Suppressor macrophage (primary cell): ENCODE results near the gene SERINC3.
"Not testable (repeated sequence)": the region's sequence is repeated elsewhere in the genome, so short reads cannot be mapped to it uniquely, and the experiment has no call there.

ENCODE experiments used
- DNase-seq, 4 experiments: peaks; one replicate each; pipeline ENCODE4 v3.0.0-alpha.2; 2020 to 2022

Gene SERINC3

GRCh38 chr20:44489931-44490330 lies 31.9 kb downstream of the SERINC3 start:
- no peak for DNase-seq

- DNase-seq, result no peak
Observed at GRCh38 chr20:44489223-44489622, 32.6 kb downstream of the SERINC3 start.

GRCh38 chr20:44488551-44488950 lies 33.3 kb downstream of the SERINC3 start:
- DNase-seq, result no peak

GRCh38 chr20:44485830-44486198 lies 36.1 kb downstream of the SERINC3 start:
- no peak for DNase-seq

- DNase-seq, result no peak
Observed at GRCh38 chr20:44485078-44485829, 36.6 kb downstream of the SERINC3 start.

- no peak for DNase-seq
Observed at GRCh38 chr20:44483112-44483511, 38.8 kb downstream of the SERINC3 start.

GRCh38 chr20:44481719-44482416 lies 40.0 kb downstream of the SERINC3 start:
- DNase-seq, result no peak

GRCh38 chr20:44480097-44480496 lies 41.8 kb downstream of the SERINC3 start:
- DNase-seq, result no peak

GRCh38 chr20:44479643-44480042 lies 42.2 kb downstream of the SERINC3 start:
- no peak for DNase-seq

GRCh38 chr20:44478206-44478605 lies 43.7 kb downstream of the SERINC3 start:
- no peak for DNase-seq

- no peak for DNase-seq
Observed at GRCh38 chr20:44477151-44477550, 44.7 kb downstream of the SERINC3 start.

- DNase-seq, result peak; percentile 88 to 96 (median 92)
Observed at GRCh38 chr20:44475694-44476560, 45.9 kb downstream of the SERINC3 start, which contains the start of gene TTPAL. Gene TTPAL, plus strand, starts transcription at chr20:44475874. Its CDS starts 4,126 bp downstream, at chr20:44480000.

GRCh38 chr20:44475372-44475693 lies 46.5 kb downstream of the SERINC3 start:
- DNase-seq, result peak in 1 of 4 experiments; percentile 8

GRCh38 chr20:44472283-44472682 lies 49.6 kb downstream of the SERINC3 start:
- DNase-seq, result not testable (repeated sequence)

GRCh38 chr20:44471481-44471882 lies 50.4 kb downstream of the SERINC3 start:
- DNase-seq, result no peak

GRCh38 chr20:44470327-44470726 lies 51.5 kb downstream of the SERINC3 start:
- no peak for DNase-seq

GRCh38 chr20:44468044-44468782 lies 53.7 kb downstream of the SERINC3 start:
- DNase-seq, result no peak

- DNase-seq, result no peak
Observed at GRCh38 chr20:44467289-44467883, 54.5 kb downstream of the SERINC3 start.

GRCh38 chr20:44465001-44465560 lies 56.8 kb downstream of the SERINC3 start:
- DNase-seq, result no peak

- DNase-seq, result no peak
Observed at GRCh38 chr20:44464514-44464913, 57.4 kb downstream of the SERINC3 start.

GRCh38 chr20:44463466-44463865 lies 58.4 kb downstream of the SERINC3 start:
- DNase-seq, result no peak

- no peak for DNase-seq
Observed at GRCh38 chr20:44461803-44462174, 60.1 kb downstream of the SERINC3 start.
